Type B pancreatic cell (in vitro differentiated cells): Measurements from ENCODE around the gene SPTBN4. TPM values are rescaled to one million over a fixed set of nuclear protein-coding genes. Genes with fewer than 3 reads are reported as not detected.

Experiments
- DNase-seq: peaks from one replicate; pipeline ENCODE4 v3.0.0; 2021; ENCODE audit warnings: mixed read lengths; ENCODE audit not compliant: unreplicated experiment; ENCODE audit errors: extremely low spot score
- H3K27ac Mint-ChIP-seq: 2 replicates; pipeline ENCODE4 v1.8.0; 2021; ENCODE audit warnings: mild to moderate bottlenecking, mixed read lengths
- H3K27me3 Mint-ChIP-seq: 2 replicates; pipeline ENCODE4 v1.8.0; 2021; ENCODE audit warnings: mixed read lengths
- H3K36me3 Mint-ChIP-seq: 2 replicates; pipeline ENCODE4 v1.8.0; 2021; ENCODE audit warnings: mixed read lengths
- H3K4me1 Mint-ChIP-seq: one replicate; pipeline ENCODE4 v1.8.0; 2021; ENCODE audit warnings: mixed read lengths; ENCODE audit not compliant: unreplicated experiment
- H3K4me3 Mint-ChIP-seq: 2 replicates; pipeline ENCODE4 v1.8.0; 2021; ENCODE audit warnings: mild to moderate bottlenecking, mixed read lengths
- H3K9me3 Mint-ChIP-seq: 2 replicates; pipeline ENCODE4 v1.8.0; 2021; ENCODE audit warnings: mixed read lengths
- CTCF ChIP-seq: fragments of 200-600 bp; sonication (generic); conservative IDR thresholded peaks from 2 replicates; pipeline ENCODE4 v1.5.0; 2021; ENCODE audit warnings: antibody characterized with exemption, mild to moderate bottlenecking
- total RNA-seq: library from RNA; stranded (reverse); gene quantifications from 2 replicates; pipeline ENCODE4 v1.2.1, GENCODE V29; 2021; ENCODE audit warnings: low replicate concordance

Gene SPTBN4
- total RNA-seq, 1 donor from 2014 or later, result 2.6 TPM

GRCh38 chr19:40580619-40581018, 113.8 kb downstream of the SPTBN4 start:
- no peak for TF ChIP-seq CTCF
- peaks cover 13% of the 10 kb centered on the region for H3K36me3 Mint-ChIP-seq
- H3K27me3 Mint-ChIP-seq, result no peaks in the 10 kb centered on the region
- no peak overlapping the region for H3K27ac Mint-ChIP-seq
- no peaks in the 10 kb centered on the region for H3K4me1 Mint-ChIP-seq
- DNase-seq, result no peak
- H3K9me3 Mint-ChIP-seq, result no peaks in the 10 kb centered on the region
- H3K4me3 Mint-ChIP-seq, result no peak overlapping the region

GRCh38 chr19:40581531-40581930, 114.7 kb downstream of the SPTBN4 start:
- Mint-ChIP-seq H3K36me3 (peaks cover 13% of the 10 kb centered on the region), H3K4me3 (no peak overlapping the region), H3K9me3 (no peaks in the 10 kb centered on the region), H3K4me1 (no peaks in the 10 kb centered on the region), H3K27ac (no peak overlapping the region), H3K27me3 (no peaks in the 10 kb centered on the region)
- no peak for TF ChIP-seq CTCF
- DNase-seq, result no peak

- no peaks in the 10 kb centered on the region for H3K4me1 Mint-ChIP-seq
- H3K4me3 Mint-ChIP-seq, result no peak overlapping the region
- H3K36me3 Mint-ChIP-seq, result peaks cover 16% of the 10 kb centered on the region
These were observed 115.7 kb downstream of the SPTBN4 start for GRCh38 chr19:40582467-40582866.

GRCh38 chr19:40583283-40583682, 116.5 kb downstream of the SPTBN4 start:
- H3K27ac Mint-ChIP-seq, result no peak overlapping the region
- DNase-seq, result no peak
- H3K27me3 Mint-ChIP-seq, result no peaks in the 10 kb centered on the region
- H3K36me3 Mint-ChIP-seq, result peaks cover 16% of the 10 kb centered on the region
- no peak for TF ChIP-seq CTCF
- H3K9me3 Mint-ChIP-seq, result no peaks in the 10 kb centered on the region
- no peak overlapping the region for H3K4me3 Mint-ChIP-seq
- H3K4me1 Mint-ChIP-seq, result no peaks in the 10 kb centered on the region

More at GRCh38 chr19:40582467-40582866, 115.7 kb downstream of the SPTBN4 start:
- no peak for DNase-seq
- peak overlapping the region; percentile 56 for H3K27ac Mint-ChIP-seq
- H3K9me3 Mint-ChIP-seq, result no peaks in the 10 kb centered on the region
- no peak for TF ChIP-seq CTCF
- no peaks in the 10 kb centered on the region for H3K27me3 Mint-ChIP-seq

DNA sequence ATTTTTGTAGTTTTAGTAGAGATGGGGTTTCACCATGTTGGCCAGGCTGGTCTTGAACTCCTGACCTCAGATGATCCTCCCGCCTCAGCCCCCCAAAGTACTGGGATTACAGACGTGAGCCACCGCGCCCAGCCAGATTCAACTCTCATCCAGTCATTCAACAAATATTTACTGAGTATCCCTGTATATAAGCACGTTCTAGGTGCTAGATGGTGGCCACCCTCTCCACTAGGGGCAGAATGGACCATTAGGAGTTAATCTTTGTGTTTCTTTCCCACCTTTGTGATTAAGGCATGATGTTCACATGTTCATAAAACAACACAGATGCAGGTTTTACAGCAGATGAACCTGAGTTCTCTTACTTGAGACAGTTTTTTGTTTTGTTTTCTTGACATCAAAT, 117.2 kb downstream of the SPTBN4 start:
- H3K9me3 Mint-ChIP-seq, result no peaks in the 10 kb centered on the region

More for the DNA sequence above, 117.2 kb downstream of the SPTBN4 start:
- no peak for DNase-seq
- peak; percentile 63 for TF ChIP-seq CTCF
- H3K27me3 Mint-ChIP-seq, result no peaks in the 10 kb centered on the region
- no peak overlapping the region for H3K4me3 Mint-ChIP-seq
- no peaks in the 10 kb centered on the region for H3K4me1 Mint-ChIP-seq
- H3K27ac Mint-ChIP-seq, result no peak overlapping the region
- peaks cover 16% of the 10 kb centered on the region for H3K36me3 Mint-ChIP-seq
